HG02588 (cell line): ENCODE data around the gene TRIM9.

Experiments used
- ATAC-seq: cut with Tn5 transposase; IDR thresholded peaks from one replicate; pipeline ENCODE4 v1.9.1; 2021; ENCODE audit warnings: mild to moderate bottlenecking, moderate library complexity; ENCODE audit not compliant: unreplicated experiment

TRIM9 gene

GRCh38 chr14:51059032-51059431, 35.9 kb downstream of the TRIM9 start:
- ATAC-seq: no peak

GRCh38 chr14:51058382-51058781, 36.5 kb downstream of the TRIM9 start:
- ATAC-seq: no peak

DNA sequence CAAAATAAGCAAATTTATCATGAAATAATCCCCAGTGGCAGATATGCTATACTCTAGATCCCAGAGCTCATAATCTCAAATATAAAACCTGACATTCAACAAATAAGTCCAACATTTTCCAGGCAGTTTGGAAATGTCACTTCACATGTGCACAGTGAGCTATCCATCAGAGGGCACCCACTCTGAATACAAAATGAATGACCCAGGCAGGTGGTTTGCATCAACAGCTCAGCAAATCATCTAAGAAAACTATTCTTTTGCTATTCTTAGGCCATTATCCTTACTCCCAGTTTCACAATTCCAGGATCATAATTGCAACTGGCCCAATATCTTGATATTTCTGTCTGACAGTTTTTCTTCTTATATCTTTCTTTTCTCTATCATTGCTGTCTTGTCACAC, 38.5 kb downstream of the TRIM9 start:
- ATAC-seq: no peak

DNA sequence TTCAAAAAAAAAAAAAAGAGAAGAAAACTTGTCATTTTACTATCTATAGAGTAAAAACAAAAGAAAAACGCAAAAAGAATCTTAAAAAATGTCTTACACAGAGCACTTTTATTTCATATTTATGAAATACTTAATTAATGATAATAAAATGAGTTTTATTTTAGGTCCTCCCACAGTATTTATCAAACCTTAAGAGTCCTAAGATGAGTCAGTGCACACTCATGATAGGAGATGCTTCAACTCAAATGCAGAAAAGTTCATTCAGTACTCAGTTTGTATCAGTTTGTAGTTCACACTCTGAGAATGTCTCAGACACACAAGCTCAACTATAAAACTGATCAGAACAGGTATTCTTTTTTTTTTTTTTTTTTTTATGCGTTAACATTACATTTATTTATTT, 41.7 kb downstream of the TRIM9 start:
- ATAC-seq: no peak

DNA sequence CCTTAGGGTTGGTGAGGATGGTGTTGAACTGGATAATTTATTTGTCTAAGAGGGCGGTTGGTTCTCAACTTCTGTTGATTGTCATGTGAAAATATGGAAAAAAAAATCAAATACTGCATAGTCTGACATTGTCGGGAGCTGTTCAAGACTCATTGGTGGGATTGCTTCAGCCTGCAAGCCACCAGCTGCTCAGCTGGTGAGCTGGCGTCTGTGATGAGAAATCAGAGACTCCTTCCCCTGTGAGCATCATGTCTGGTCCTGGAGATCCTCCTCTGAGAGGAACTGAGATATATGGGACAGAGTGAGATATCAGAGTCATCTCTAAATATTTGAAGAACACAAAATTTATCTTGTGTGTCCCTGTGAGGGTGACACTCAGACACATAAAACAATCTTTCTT, 49.9 kb downstream of the TRIM9 start:
- no peak for ATAC-seq

DNA sequence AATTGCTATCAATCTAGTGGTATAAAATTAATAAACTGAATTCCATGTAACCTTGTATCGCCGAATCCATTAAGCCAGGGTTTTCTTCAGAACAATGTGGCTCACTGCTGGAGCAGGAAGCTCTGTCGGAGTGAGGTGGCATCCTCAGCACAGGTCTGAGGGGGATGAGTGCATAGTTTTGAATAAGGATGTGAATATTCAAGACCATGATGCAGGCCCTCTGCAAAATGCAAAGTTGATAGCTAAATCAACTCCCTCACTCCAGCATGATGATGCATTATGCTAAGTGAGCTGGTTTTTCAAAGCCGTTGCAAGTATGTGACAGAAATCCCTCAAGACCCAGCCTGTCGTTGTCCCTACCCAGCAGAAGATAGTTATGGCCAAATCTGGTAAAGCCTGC, 53.0 kb downstream of the TRIM9 start:
- no peak for ATAC-seq

- no peak for ATAC-seq
Observed at GRCh38 chr14:51041108-51041531, 53.8 kb downstream of the TRIM9 start.

DNA sequence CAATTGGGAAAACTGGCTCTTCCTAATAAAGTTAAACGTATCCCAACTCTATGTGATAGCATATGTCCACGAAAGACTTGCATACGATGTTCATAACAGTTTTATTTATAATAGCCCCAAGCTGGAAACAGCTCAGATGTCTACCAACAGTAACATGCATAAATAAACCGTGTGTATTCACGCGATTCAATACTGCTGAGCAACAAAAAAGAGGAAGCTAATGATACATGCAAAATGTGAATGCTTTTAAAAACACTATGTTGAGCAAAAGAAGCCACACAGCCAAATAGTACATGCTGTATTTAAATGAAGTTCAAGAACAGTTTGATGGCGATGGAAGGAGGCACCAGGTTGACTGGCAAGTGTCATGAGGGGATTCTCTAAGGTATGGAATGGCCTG, 55.7 kb downstream of the TRIM9 start:
- ATAC-seq: no peak

DNA sequence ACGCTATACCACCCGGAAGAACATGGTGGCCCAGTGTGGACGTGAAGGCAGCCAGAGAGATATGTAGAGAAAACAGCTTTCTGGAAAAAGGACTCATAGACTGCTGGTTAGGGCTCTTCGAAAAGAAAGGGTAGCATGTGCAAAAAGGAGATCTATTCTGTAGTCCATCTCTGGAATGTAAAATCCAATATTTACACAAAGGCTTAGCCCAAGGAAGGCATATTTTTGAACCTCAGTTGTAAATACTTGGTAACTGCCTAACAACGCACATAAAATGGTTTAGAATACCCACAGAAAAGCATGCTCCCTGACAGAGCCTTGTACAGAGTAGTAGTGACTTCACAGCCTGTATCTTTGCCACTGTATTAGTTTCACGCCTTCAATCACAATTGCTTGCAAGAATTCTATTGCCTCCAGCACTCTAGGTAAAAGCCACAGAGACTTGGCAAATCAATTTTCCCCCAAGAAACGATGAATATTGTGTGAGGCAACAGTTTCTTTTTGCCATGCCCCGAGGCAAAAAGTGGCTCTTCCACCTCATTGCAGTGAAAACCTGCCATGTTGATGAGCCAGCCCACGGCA, 59.2 kb downstream of the TRIM9 start:
- ATAC-seq: no peak

DNA sequence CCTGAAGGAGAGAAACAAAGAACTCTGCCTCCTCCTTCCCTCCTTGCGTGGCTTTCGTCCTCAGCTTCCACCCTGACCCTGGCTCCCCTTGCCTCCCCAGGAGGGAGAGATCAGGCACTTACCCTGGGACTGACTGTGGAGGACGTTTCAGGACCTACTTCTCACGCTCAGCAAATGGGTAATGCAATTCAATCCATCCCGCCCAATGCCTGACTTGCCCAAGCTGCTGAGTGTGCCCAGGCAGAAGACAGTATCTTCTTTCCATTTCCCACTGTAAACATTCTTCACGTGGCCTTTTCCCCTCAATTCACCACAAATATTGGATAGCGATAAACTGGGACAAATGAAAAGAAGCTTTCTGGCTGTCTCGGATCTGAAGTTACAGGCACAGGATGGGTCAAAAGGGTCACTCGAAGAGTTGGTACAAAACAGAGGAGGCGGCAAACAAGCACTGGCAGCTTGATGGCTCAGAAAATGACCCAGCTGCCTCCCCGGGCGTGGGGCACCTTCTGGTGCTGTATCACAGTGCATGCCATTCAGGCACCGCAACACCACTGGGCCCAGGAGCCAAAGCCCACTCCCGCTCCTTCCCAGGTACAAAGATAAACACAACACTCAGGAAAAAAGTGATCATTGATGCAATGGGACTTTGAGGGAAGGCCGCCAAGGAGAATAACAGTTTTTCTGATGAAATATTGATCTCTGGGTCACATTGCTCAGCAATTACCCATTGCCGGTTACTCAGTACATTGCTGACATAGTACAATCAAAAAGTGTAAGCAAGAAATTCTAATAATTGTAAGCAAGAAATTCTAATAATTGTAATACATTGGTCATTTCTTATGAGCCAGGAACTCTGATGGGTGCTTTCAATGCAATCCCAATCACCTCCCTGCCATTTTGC, 65.8 kb downstream of the TRIM9 start:
- no peak for ATAC-seq

- no peak for ATAC-seq
Observed at GRCh38 chr14:51028361-51028760, 66.5 kb downstream of the TRIM9 start.

DNA sequence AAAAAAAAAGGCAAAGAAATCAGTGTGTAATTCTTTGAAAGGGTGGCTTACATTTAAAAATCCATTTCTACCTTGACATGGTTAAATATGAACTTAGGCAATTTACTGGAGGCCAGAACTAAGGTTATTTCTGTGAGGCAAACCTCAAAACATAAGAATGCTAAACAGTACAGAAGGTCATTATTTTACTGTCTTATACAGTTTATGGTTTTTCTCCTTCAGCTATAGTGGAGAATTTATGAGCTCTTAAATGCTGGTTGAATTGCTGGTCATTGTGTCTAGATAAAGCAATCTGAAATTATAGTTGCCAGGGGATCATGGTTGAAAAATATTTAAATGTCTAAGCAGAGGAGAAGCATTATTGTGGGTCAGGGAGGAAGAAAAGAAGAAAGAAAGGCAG, 70.5 kb downstream of the TRIM9 start:
- no peak for ATAC-seq

- no peak for ATAC-seq
Observed at GRCh38 chr14:51023964-51024363, 70.9 kb downstream of the TRIM9 start.

DNA sequence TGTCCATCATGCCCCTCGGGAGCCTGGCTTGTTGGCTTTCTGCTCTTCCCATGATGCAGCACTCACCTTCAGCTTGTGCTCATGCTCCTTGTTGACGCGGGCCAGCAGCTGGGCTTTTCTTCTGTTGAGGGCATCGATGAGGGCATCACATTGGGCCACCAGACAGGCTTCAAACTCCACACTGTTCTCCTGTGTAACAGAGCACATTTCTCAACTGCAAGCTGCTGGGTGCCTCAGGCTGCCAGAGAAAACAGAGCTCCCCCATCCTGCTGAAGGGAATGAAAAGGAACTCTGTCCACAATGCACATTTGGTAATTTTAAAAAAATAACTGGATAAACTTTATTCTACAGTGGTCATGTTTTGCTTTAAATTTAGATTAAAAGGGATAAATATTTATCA, 72.1 kb downstream of the TRIM9 start:
- no peak for ATAC-seq

DNA sequence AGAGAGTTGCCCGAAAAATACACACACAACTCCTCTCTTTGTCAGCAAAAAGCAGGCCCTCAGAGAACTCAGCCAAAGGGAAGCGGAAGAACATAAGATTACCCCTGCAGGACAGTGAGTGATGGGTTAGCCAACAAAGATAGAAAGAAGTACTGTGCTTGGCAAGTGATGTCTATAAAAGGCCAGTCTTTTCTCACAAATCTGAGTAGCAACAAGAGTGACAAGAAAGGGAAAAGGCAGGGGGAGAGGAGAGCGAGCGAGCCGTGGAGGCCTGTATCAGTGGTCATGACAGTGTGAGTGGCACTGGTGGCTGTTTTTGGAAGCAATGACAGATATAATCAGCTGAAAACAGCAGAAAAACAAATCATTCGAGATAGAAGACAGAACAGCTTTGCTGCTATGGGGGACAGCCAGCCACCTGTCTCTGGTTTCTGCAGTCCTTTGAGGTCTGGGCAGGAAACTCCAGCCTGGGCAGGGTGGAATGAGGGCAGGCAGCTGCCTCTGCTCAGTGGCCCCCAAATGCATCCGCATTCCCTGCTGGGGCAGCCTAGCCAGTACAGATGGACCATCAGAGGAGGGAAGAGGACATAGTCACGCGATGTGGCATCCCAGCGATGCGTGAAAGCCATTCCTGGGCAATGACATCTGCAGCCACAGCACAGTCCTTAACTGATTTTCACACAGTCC, 74.7 kb downstream of the TRIM9 start:
- ATAC-seq: no peak

DNA sequence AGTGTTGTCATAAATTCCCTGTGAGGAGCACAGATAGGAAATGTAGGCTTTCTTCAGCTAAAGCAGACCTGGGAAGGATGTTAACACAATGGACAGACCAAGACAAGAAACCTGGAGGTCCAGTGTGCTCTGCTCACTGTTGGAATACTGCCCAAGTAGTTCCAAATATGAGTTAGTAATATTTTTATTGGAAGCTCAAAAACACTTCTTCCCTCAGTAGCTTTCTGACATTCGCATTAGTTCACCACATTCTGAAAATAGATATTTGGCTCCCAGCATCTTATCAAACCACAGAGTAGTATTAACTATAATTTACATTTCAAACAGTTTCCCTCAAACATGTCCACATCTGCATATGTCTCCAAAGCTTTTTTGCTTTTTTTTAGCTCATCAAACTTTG, 75.8 kb downstream of the TRIM9 start:
- ATAC-seq: no peak

GRCh38 chr14:51018521-51018920, 76.4 kb downstream of the TRIM9 start:
- ATAC-seq: no peak

GRCh38 chr14:51014625-51015024, 80.3 kb downstream of the TRIM9 start:
- ATAC-seq: no peak

DNA sequence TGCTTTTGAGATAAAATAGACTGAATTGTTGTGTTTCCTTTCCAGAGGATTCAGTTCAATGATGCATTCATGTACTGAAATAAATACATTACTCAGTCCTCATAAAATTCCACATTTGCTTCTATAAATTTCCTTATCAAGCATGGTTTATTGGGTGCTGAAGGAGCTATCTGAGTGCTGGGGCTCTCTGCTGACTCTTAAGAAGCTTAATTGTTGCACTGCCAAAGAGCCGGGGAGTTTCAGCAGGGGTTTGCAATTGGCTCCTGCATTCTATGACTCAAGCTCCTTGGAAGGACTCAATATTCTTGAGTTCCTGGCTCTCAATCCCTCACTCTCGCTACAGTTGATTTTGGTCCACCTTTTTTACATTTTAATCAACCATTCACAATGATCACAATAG, 80.8 kb downstream of the TRIM9 start:
- no peak for ATAC-seq

DNA sequence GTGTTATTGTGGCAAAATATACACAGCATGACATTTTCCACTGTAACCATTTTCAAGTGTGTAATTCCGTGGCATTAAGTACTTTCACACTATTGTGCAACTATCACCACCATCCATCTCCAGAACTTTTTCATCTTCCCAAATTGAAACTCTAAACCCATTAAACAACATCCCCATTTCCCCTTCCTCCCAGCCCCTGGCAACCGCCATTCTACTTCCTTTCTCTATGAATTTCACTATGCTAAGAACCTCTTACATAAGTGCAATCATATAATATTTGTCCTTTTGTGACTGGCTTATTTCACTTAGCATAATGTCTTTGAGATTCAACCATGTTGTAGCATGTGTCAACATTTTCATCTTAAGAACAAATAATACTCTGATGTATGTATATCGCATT, 82.8 kb downstream of the TRIM9 start:
- no peak for ATAC-seq

DNA sequence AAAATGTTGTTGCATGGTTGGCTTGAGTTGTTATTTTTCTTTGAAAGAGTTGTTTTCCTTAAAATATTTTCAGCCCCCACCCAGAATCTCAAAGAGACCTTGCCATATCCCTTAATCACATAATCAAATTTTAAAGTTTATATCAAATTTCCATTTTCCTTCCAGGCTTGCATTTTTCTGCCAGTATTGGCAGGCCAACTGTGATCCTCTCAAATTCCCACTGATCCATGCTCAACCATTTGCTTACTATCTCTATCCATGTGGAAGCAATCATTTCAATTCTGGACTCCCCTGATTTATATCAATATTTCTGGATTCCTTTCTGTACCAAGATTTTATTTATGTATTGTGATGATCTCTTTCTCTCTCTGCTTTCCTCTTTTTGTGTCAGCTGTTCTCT, 86.5 kb downstream of the TRIM9 start:
- no peak for ATAC-seq

DNA sequence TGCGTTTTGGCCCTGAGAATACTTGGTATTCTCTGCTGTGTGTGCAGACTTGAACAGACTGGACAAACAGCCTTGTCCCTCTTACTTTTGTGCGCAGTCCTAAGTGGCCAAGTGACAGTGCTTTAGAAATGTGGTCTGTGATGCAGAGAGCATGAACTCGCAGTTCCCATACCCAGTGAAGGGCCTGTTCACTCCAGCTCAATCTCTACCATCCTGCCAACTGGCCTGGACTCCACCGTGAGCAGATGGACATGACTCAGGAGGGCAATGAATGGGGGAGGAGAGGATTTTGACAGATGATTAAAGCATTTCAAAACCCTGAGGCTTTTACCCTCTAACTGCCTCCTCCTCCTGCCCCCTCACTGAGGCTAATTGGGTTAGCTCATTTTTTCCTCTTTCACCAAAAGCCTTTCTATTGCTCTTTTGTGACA, 88.1 kb downstream of the TRIM9 start:
- no peak for ATAC-seq
